GM18505 (cell line): ENCODE measurements around the gene EPS8L1.

Experiments used
- ATAC-seq: cut with Tn5 transposase; IDR thresholded peaks from one replicate; pipeline ENCODE4 v1.9.1; 2021; ENCODE audit not compliant: unreplicated experiment
- POLR2A ChIP-seq: IDR thresholded peaks from 4 replicates; pipeline ENCODE4 v1.6.1; 2011; ENCODE audit warnings: borderline replicate concordance; ENCODE audit not compliant: insufficient read depth, insufficient read length; ENCODE audit errors: extremely low read depth

Gene EPS8L1

DNA sequence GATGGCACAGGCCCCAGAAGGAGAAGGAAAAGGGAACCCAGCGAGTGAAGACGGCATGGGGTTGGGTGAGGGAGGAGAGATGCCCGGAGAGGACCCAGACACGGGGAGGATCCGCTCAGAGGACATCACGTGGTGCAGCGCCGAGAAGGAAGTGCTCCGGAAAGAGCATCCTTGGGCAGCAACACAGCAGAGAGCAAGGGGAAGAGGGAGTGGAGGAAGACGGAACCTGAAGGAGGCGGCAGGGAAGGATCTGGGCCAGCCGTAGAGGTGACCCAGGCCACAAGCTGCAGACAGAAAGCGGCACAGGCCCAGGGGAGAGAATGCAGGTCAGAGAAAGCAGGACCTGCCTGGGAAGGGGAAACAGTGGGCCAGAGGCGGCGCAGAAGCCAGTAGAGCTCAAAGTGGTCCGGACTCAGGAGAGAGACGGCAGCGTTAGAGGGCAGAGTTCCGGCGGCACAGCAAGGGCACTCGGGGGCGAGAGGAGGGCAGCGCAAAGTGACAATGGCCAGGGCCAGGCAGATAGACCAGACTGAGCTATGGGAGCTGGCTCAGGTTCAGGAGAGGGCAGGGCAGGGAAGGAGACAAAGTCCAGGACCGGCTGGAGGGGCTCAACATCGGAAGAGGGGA lies 40.7 kb downstream of the EPS8L1 start:
- no peak for ATAC-seq
- TF ChIP-seq POLR2A, result peak; percentile 59

DNA sequence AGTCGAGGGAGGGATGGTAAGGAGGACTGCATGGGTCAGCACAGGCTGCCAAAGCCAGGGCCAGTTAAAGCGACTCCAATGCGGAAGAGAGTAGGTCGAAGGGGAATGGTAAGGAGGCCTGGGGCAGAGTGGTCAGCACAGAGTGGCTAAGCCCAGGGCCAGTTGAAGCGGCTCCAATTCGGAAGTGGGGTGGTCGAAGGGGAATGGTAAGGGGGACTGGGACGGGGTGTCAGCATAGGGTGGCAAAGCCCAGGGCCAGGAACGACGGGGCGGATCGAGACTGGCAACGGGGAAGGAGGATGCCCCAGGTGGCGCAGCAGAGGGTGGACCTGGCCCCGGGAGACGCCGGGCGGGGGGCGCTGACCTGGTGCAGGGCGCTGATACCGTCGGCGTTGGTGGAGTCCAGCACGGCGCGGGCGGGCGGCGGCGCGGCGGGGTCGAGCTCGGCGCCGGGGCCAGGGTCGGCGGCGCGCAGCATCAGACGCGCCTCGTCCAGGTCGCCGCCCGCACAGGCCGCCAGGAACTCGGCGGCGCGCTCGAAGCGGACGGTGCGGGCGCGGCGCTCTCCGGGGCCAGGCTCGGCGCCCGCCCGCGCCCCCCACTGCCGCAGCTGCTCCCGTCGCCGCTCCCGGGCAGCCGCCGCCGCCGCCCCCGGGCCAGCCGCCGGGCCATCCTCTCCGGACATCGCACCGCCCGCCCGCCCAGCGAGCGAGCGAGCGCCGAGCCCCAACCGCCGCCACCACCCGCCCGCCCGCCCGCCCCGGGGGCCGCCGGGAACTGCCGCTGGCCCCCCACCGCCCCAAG lies 41.4 kb downstream of the EPS8L1 start, which contains the start of gene PPP1R12C:
Gene PPP1R12C (minus strand): TSS at position 779 of the 804 bp plus-strand sequence. CDS start 94 bp downstream, at position 685.
- no peak for TF ChIP-seq POLR2A
- ATAC-seq, result peak; percentile 8

DNA sequence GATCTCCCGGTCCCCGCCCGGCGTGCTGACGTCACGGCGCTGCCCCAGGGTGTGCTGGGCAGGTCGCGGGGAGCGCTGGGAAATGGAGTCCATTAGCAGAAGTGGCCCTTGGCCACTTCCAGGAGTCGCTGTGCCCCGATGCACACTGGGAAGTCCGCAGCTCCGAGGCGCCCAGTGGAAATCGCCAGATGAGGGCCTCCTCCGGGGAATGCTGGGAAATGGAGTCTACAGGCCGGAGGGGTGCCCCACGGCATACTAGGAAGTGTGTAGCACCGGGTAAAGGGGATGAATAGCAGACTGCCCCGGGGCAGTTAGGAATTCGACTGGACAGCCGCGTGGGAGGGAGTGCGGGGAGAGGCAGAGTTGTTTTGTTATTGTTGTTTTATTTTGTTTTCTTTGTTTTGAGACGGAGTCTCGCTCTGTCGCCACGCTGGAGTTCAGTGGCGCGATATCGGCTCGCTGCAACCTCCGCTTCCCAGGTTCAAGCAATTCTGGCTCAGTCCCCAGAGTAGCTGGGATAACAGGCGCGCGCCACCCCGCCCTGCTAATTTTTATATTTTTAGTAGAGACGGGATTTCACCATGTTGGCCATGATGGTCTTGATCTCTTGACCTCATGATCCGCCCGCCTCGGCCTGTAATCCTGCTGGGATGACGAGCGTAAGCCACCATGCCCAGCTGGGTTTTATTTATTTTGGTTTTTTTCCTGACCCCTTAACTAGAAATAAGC lies 42.2 kb downstream of the EPS8L1 start:
- peak; percentile 78 for ATAC-seq
- peak; percentile 76 for TF ChIP-seq POLR2A

DNA sequence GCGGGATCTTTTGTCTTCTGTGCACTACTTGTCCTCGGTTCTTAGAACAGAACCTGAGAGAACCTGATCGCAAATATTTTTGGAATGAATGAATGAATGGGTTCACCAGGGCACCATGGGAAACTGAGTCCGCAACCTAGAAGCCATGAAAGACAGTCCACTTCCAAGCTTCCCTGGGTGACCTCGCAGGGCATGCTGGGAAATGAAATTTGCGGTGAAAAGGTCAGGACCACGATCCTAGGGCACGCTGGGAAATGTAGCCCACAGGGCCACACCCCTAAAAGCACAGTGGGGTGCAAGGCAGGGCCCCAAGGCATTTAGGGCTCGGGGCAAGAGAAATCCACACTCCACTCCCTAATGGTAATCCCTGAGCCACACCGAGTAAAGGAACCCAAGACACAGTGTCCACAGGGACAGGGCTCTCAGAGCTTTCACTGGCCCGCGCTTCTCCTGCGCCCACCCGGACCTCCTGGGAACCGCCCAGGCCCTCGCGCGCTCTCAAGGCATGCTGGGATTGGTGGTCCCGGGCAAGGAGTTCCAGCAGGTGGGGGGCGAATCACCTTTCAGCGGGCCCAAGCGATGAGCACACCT lies 42.8 kb downstream of the EPS8L1 start:
- ATAC-seq, result no peak
- no peak for TF ChIP-seq POLR2A

- no peak for TF ChIP-seq POLR2A
- ATAC-seq, result no peak
These were observed 43.4 kb downstream of the EPS8L1 start for GRCh38 chr19:55119053-55119452.

- TF ChIP-seq POLR2A, result no peak
- no peak for ATAC-seq
These were observed 55.8 kb downstream of the EPS8L1 start for GRCh38 chr19:55131421-55131820.

- no peak for TF ChIP-seq POLR2A
- no peak for ATAC-seq
These were observed 56.9 kb downstream of the EPS8L1 start for GRCh38 chr19:55132453-55133129.

DNA sequence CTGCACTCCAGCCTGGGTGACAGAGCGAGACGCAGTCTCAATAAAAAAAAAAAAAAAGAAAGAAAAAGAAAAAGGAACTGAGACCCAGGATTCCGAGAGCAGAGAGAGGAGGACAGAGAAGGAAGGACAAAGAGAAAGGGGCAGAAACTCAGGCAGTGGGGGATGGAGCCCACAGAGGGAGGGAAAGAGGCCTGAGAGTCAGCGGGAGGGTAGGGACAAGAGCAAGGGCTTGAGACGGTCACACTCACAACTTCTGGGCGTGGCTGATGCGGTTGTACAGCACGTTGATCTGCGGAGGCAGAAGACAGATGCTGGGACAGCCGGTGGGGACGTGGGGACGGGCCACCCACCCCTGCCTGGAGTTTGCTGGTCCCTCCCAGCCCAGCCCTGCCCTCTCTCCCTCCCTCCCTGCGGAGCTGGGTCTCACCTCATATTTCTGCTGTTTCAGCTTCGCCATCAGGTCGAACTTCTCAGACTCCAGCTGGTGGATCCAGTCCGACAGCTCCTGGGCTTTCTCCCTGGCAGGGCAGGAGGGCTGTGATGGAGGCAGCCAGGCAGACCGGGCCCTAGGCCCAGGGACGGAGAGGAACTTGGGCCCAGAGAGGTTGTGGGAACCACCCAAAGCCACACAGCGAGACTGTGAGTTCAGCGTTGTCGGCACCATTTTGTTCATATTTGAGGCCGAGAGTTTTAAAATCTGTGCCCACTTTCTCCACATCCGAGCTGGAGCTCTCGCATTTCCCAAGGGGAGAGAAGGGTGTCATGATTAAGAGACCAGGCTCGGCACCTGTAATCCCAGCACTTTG lies 58.2 kb downstream of the EPS8L1 start:
- no peak for ATAC-seq
- no peak for TF ChIP-seq POLR2A

- ATAC-seq, result no peak
- no peak for TF ChIP-seq POLR2A
These were observed 59.1 kb downstream of the EPS8L1 start for GRCh38 chr19:55134736-55135135.

DNA sequence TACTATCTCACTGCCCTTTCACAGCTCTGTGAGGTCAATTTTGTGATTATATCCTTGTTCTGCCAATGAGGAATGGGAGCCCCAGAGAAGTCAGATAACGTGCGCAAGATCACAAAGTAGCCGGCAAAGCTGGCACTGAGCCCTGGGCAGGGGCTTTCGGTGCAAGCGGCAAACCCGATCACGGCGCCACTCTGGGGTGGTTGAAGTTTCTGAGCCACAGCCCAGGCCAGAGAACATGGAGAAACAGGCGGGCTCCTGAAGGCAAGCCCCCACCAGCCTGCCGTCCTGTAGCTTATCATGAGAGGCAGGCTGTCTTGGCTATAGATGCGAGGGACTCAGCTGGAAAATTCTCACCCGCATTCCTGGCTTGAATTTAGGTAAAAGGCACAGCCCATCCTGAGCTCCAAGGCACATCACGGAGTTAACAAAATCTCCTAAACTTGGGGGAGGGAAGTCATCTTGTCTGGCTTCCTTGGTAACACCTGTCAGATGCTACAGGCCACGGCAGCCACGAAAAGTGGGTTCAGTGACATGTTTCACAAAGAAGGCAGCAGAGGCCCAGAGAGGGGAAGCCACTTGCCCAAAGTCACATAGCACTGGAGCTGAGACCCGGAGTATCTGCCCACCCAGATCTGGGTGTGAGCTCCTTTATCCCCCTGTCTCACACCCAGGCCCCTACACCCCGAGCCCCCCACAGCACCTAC lies 60.9 kb downstream of the EPS8L1 start:
- no peak for TF ChIP-seq POLR2A
- no peak for ATAC-seq
